A549 (cell line): Measurements from ENCODE around the gene EYA2. TPM values are rescaled to one million over a fixed set of nuclear protein-coding genes. Genes with fewer than 3 reads are reported as not detected.

ENCODE experiments used
- ATAC-seq, 2 experiments: fragments of 200-7000 bp in 1 of 2; fragments of >200 bp in 1 of 2; cut with Nextera tagmentation in 1 of 2; cut with Tn5 transposase in 1 of 2; 3 replicates each; pipeline versions ENCODE4 v1.8.0 to v1.9.1; 2018 to 2020; ENCODE audit warnings: mild to moderate bottlenecking in 1 of 2, moderate library complexity in 1 of 2
- CTCF ChIA-PET: fragments of 300-600 bp; sonication (Branson Sonifier 250); formaldehyde crosslinking; extraction: SDS; loops from one replicate; lab custom pipeline; 2021; ENCODE audit warnings: antibody characterized with exemption, inconsistent platforms; lab: Yijun Ruan, JAX
- POLR2A ChIA-PET: fragments of 350-600 bp; formaldehyde crosslinking; extraction: SDS; loops from one replicate; lab custom pipeline; 2021; ENCODE audit warnings: antibody characterized with exemption, inconsistent platforms; lab: Yijun Ruan, JAX
- DNase-seq, 2 experiments: peaks; one replicate each; pipeline versions ENCODE4 v3.0.0 to v3.0.0-alpha.2; 2011 to 2016; ENCODE audit warnings: low read depth in 1 of 2, low spot score in 1 of 2
- FAIRE-seq: peaks from 2 replicates; lab custom pipeline; 2011; peaks lifted over from hg19 to GRCh38; lab: Jason Lieb, UNC
- H3K27ac ChIP-seq, 2 experiments: fragments of >200 bp; sonication (Bioruptor Twin); formaldehyde crosslinking; 3 replicates each; pipeline ENCODE4 v1.5.1; 2016 to 2017
- H3K4me1 ChIP-seq: fragments of >200 bp; sonication (Bioruptor Twin); formaldehyde crosslinking; 3 replicates; pipeline ENCODE4 v1.6.1; 2016
- H3K4me2 ChIP-seq: fragments of >200 bp; sonication (Bioruptor Twin); formaldehyde crosslinking; 3 replicates; pipeline ENCODE4 v1.6.1; 2016
- H3K4me3 ChIP-seq: fragments of >200 bp; sonication (Bioruptor Twin); formaldehyde crosslinking; 3 replicates; pipeline ENCODE4 v1.5.1; 2016
- H3K9me3 ChIP-seq: fragments of >200 bp; sonication (Bioruptor Twin); formaldehyde crosslinking; 3 replicates; pipeline ENCODE4 v1.6.1; 2016
- ATOH8 ChIP-seq: fragments of 250-450 bp; sonication (Bioruptor Pico); IDR thresholded peaks from 2 replicates; pipeline ENCODE4 v1.5.0; 2020; ENCODE audit warnings: low read depth, mild to moderate bottlenecking, moderate library complexity
- BHLHE40 ChIP-seq: IDR thresholded peaks from 2 replicates; pipeline ENCODE4 v1.6.1; 2012; ENCODE audit warnings: low read depth, low read length, inconsistent platforms
- CBX2 ChIP-seq: fragments of 200-600 bp; sonication (generic); IDR thresholded peaks from 2 replicates; pipeline ENCODE4 v1.6.1; 2016; ENCODE audit warnings: low read depth, mild to moderate bottlenecking, borderline replicate concordance
- CBX8 ChIP-seq: fragments of 200-600 bp; sonication (generic); IDR thresholded peaks from 2 replicates; pipeline ENCODE4 v1.6.1; 2016
- CTCF ChIP-seq: fragments of >200 bp; sonication (Bioruptor Twin); formaldehyde crosslinking; IDR thresholded peaks from 3 replicates; pipeline ENCODE4 v1.5.1; 2016
- E2F6 ChIP-seq: IDR thresholded peaks from 2 replicates; pipeline ENCODE4 v1.6.1; 2012; ENCODE audit warnings: low read depth, borderline replicate concordance
- EHF ChIP-seq: fragments of 250-450 bp; sonication (Bioruptor Pico); IDR thresholded peaks from 2 replicates; pipeline ENCODE4 v1.5.0; 2020; ENCODE audit warnings: mild to moderate bottlenecking
- ELK1 ChIP-seq: fragments of 150-350 bp; IDR thresholded peaks from 2 replicates; pipeline ENCODE4 v1.6.1; 2014; ENCODE audit warnings: low read depth, mild to moderate bottlenecking, low read length
- FOSL2 ChIP-seq, 2 experiments: fragments of 450-650 bp in 1 of 2; fragments of >200 bp in 1 of 2; sonication (Bioruptor Twin) in 1 of 2; formaldehyde crosslinking; IDR thresholded peaks; 2 replicates each; pipeline versions ENCODE4 v1.5.0 to v1.6.1; 2016 to 2020; ENCODE audit warnings: mild to moderate bottlenecking in 1 of 2, moderate library complexity in 1 of 2
- GATA3 ChIP-seq: IDR thresholded peaks from 2 replicates; pipeline ENCODE4 v1.6.1; 2012; ENCODE audit warnings: borderline replicate concordance
- HEYL ChIP-seq: fragments of 250-450 bp; sonication (Bioruptor Pico); IDR thresholded peaks from 2 replicates; pipeline ENCODE4 v1.8.0; 2021; ENCODE audit warnings: mild to moderate bottlenecking, moderate library complexity
- HMGXB4 ChIP-seq: fragments of 250-450 bp; sonication (Bioruptor Pico); IDR thresholded peaks from 2 replicates; pipeline ENCODE4 v1.5.0; 2021; ENCODE audit warnings: mild to moderate bottlenecking, moderate library complexity, borderline replicate concordance
- HOXB13 ChIP-seq: fragments of 250-450 bp; sonication (Bioruptor Pico); IDR thresholded peaks from 2 replicates; pipeline ENCODE4 v1.5.0; 2020; ENCODE audit warnings: low read depth, mild to moderate bottlenecking, moderate library complexity
- JUN ChIP-seq, 2 experiments: fragments of >200 bp; sonication (Bioruptor Twin); formaldehyde crosslinking; IDR thresholded peaks; 2 replicates in 1 of 2; 3 replicates in 1 of 2; pipeline ENCODE4 v1.6.1; 2016 to 2017
- KDM1A ChIP-seq: fragments of 200-600 bp; sonication (generic); IDR thresholded peaks from 2 replicates; pipeline ENCODE4 v1.6.1; 2016; ENCODE audit warnings: low read depth, mild to moderate bottlenecking
- KDM5A ChIP-seq: fragments of 200-600 bp; sonication (generic); IDR thresholded peaks from 2 replicates; pipeline ENCODE4 v1.6.1; 2016; ENCODE audit warnings: antibody characterized with exemption, mild to moderate bottlenecking
- MAX ChIP-seq: IDR thresholded peaks from 2 replicates; pipeline ENCODE4 v1.6.1; 2012
- MYC ChIP-seq: IDR thresholded peaks from 2 replicates; pipeline ENCODE4 v1.6.1; 2012; ENCODE audit warnings: mild to moderate bottlenecking, inconsistent platforms, low read length, improper control_type of control experiment, borderline replicate concordance
- NFE2L2 ChIP-seq: fragments of 150-350 bp; conservative IDR thresholded peaks from 2 replicates; pipeline ENCODE4 v1.6.1; 2014; ENCODE audit warnings: low read length
- NR3C1 ChIP-seq: fragments of >200 bp; sonication (Bioruptor Twin); formaldehyde crosslinking; IDR thresholded peaks from 3 replicates; pipeline ENCODE4 v1.6.1; 2017
- PBX3 ChIP-seq: IDR thresholded peaks from 2 replicates; pipeline ENCODE4 v1.6.1; 2012
- POLR2A ChIP-seq: IDR thresholded peaks from 2 replicates; pipeline ENCODE4 v1.6.1; 2012; ENCODE audit warnings: mild to moderate bottlenecking, low read length
- RARB ChIP-seq: fragments of 250-450 bp; sonication (Bioruptor Pico); IDR thresholded peaks from 2 replicates; pipeline ENCODE4 v1.8.0; 2021; ENCODE audit warnings: mild to moderate bottlenecking, moderate library complexity
- RFX5 ChIP-seq: fragments of 450-650 bp; IDR thresholded peaks from 2 replicates; pipeline ENCODE4 v1.7.1; 2014; ENCODE audit warnings: antibody characterized with exemption, mild to moderate bottlenecking, moderate library complexity
- SMC3 ChIP-seq: fragments of >200 bp; sonication (Bioruptor Twin); formaldehyde crosslinking; IDR thresholded peaks from 3 replicates; pipeline ENCODE4 v1.6.1; 2018; ENCODE audit warnings: inconsistent platforms
- SREBF2 ChIP-seq: fragments of 450-650 bp; IDR thresholded peaks from 2 replicates; pipeline ENCODE4 v1.6.1; 2014; ENCODE audit warnings: mild to moderate bottlenecking, moderate library complexity
- ZC3H11A ChIP-seq: fragments of 450-650 bp; IDR thresholded peaks from 2 replicates; pipeline ENCODE4 v1.6.1; 2014; ENCODE audit warnings: antibody characterized with exemption, mild to moderate bottlenecking
- ZSCAN20 ChIP-seq: fragments of 250-450 bp; sonication (Bioruptor Pico); IDR thresholded peaks from 2 replicates; pipeline ENCODE4 v1.8.0; 2022; ENCODE audit warnings: mild to moderate bottlenecking, moderate library complexity
- WGBS: methylation state at CpG from one replicate; pipeline ENCODE4 v1.1.6; 2017; ENCODE audit errors: missing lambda C conversion rate; 5-methylcytosine and 5-hydroxymethylcytosine counted together
- polyA plus RNA-seq, 4 experiments: library from polyadenylated mRNA; depleted of rRNA in 3 of 4; stranded (reverse); fragments of >200 nt; fragmentation: RNase III in 1 of 4; extraction: RNeasy Plus Mini Kit Qiagen cat#74134 plus additional on column Dnase treatment in 1 of 4; gene quantifications; 2 replicates in 3 of 4; 3 replicates in 1 of 4; pipeline ENCODE4 v1.2.3, GENCODE V29; 2011 to 2017

Gene EYA2
- polyA plus RNA-seq, 2 of the 4 experiments (the other 2 are of a cell fraction): 4.5 to 4.6 TPM

GRCh38 chr20:46951405-46951804 lies 56.8 kb downstream of the EYA2 start:
- no peak for FAIRE-seq
- no peak for ATAC-seq
- H3K4me3 ChIP-seq: no peak overlapping the region
- no peak for DNase-seq
- POLR2A ChIA-PET: no interaction called here
- CTCF ChIA-PET: interaction anchor here (1.3 to 2.0 kb wide), 3 partner anchors 11 to 192 kb away, joined by 4 to 5 read pairs (median 5); no protein-coding TSS in a partner anchor
- TF ChIP-seq NFE2L2 (no peak), SMC3 (no peak), PBX3 (no peak), ZC3H11A (no peak), RFX5 (no peak), E2F6 (no peak), JUN (IDR thresholded peaks at IDR 0.05) (no peak), BHLHE40 (no peak), HMGXB4 (CRISPR knock-in tag) (no peak), HEYL (CRISPR knock-in tag) (no peak), CTCF (no peak), POLR2A (no peak), CBX8 (no peak), MYC (no peak), KDM5A (no peak), ZSCAN20 (CRISPR knock-in tag) (no peak), FOSL2 (IDR thresholded peaks at IDR 0.05) (no peak), FOSL2 (CRISPR knock-in tag; IDR thresholded peaks at IDR 0.05) (no peak), RARB (CRISPR knock-in tag) (no peak)
- WGBS: 41% methylated on average over 4 of the region's 4 CpGs
- no peak overlapping the region for H3K4me2 ChIP-seq
- H3K4me1 ChIP-seq: peaks cover 22% of the 10 kb centered on the region
- H3K27ac ChIP-seq: peak overlapping the region in 1 of 2 experiments; percentile 55; a peak in 2 of 6 replicates
- peaks cover 5% of the 10 kb centered on the region; the same call in 2 of the 3 replicates for H3K9me3 ChIP-seq

- Histone ChIP-seq H3K9me3 (peaks cover 11% of the 10 kb centered on the region; the same call in 2 of the 3 replicates), H3K4me2 (no peak overlapping the region), H3K27ac (peak overlapping the region in 1 of 2 experiments; percentile 55; a peak in 2 of 6 replicates), H3K4me3 (no peak overlapping the region), H3K4me1 (peaks cover 22% of the 10 kb centered on the region)
- 90% methylated on average over 10 of the region's 10 CpGs for WGBS
- ChIA-PET CTCF (interaction anchor here (0.6 to 2.0 kb wide), 6 partner anchors 12 to 321 kb away, joined by 3 to 5 read pairs (median 4); no protein-coding TSS in a partner anchor), POLR2A (no interaction called here)
- ATAC-seq (no peak), FAIRE-seq (no peak), DNase-seq (no peak)
- TF ChIP-seq ELK1: no peak
- TF ChIP-seq NR3C1: no peak
- TF ChIP-seq NFE2L2: no peak
- no peak for TF ChIP-seq ATOH8
- TF ChIP-seq BHLHE40: no peak
- no peak for TF ChIP-seq HMGXB4 (CRISPR knock-in tag)
- TF ChIP-seq KDM1A: no peak
- TF ChIP-seq MAX: no peak
- TF ChIP-seq HOXB13 (CRISPR knock-in tag): no peak
- TF ChIP-seq EHF (CRISPR knock-in tag): no peak
- no peak for TF ChIP-seq CBX2
- no peak for TF ChIP-seq SREBF2
- no peak for TF ChIP-seq POLR2A
- TF ChIP-seq GATA3: no peak
These were observed 57.3 kb downstream of the EYA2 start for GRCh38 chr20:46951840-46952497.
